HCT116 (cell line): Measurements from ENCODE around the gene STT3B. TPM values are rescaled to one million over a fixed set of nuclear protein-coding genes. Genes with fewer than 3 reads are reported as not detected.

Experiments
- ATAC-seq: fragments of 200-7000 bp; cut with Tn5 transposase; 2 replicates; pipeline ENCODE4 v1.9.1; 2020; ENCODE audit warnings: mild to moderate bottlenecking, moderate library complexity
- BruUV-seq: library from RNA; stranded (reverse); fragments of 400-500 nt; replicated peaks from 2 replicates; lab custom pipeline; 2021; lab: Mats Ljungman, UMichigan
- CTCF ChIA-PET: fragments of 300-600 bp; sonication (Branson Sonifier 250); formaldehyde crosslinking; loops from one replicate; lab custom pipeline; 2021; ENCODE audit warnings: antibody characterized with exemption; lab: Charles Lee
- POLR2A ChIA-PET: fragments of 300-600, 350-600 bp; sonication (Branson Sonifier 250); formaldehyde crosslinking; loops from one replicate; lab custom pipeline; 2021; ENCODE audit warnings: antibody characterized with exemption; lab: Charles Lee
- RAD21 ChIA-PET, 2 experiments: fragments of 300-600 bp; sonication (Branson Sonifier 250); formaldehyde crosslinking; loops; one replicate each; lab custom pipeline; 2023; ENCODE audit warnings: low total read pairs in 2 of 2; ENCODE audit not compliant: uncharacterized antibody in 2 of 2, unreplicated experiment in 2 of 2, low non-redundant PET in 1 of 2; lab: Charles Lee
- DNase-seq: peaks from one replicate; pipeline ENCODE4 v3.0.0-alpha.2; 2010; ENCODE audit warnings: low read depth, low spot score
- H2AFZ ChIP-seq: fragments of 200-600 bp; shearing (Covaris generic), sonication (generic); 2 replicates; pipeline ENCODE4 v1.6.1; 2017; ENCODE audit warnings: low read depth, mixed run types, mixed read lengths, antibody characterized with exemption, low read length; ENCODE audit not compliant: poor library complexity, severe bottlenecking
- H3K27ac ChIP-seq: 2 replicates; pipeline ENCODE4 v1.5.1; 2012; ENCODE audit warnings: low read depth, low read length
- H3K27me3 ChIP-seq: fragments of 200-600 bp; sonication (generic); 2 replicates; pipeline ENCODE4 v1.6.1; 2016; ENCODE audit warnings: mixed run types, low read length, mixed read lengths; ENCODE audit not compliant: insufficient read depth
- H3K36me3 ChIP-seq, 2 experiments: fragments of 200-500 bp in 1 of 2; fragments of 200-600 bp in 1 of 2; sonication (Bioruptor generic) in 1 of 2; sonication (generic) in 1 of 2; 2 replicates each; pipeline versions ENCODE4 v1.5.1 to v1.6.1; 2014 to 2016; ENCODE audit warnings: low read length in 2 of 2, inconsistent platforms in 1 of 2, mixed read lengths in 1 of 2, mixed run types in 1 of 2; ENCODE audit not compliant: insufficient read depth in 2 of 2, control insufficient read depth in 1 of 2
- H3K4me1 ChIP-seq, 2 experiments: fragments of 200-600 bp in 1 of 2; sonication (generic) in 1 of 2; 2 replicates each; pipeline versions ENCODE4 v1.5.1 to v1.6.1; 2012 to 2017; ENCODE audit warnings: low read length in 2 of 2, inconsistent platforms in 1 of 2, mild to moderate bottlenecking in 1 of 2, mixed read lengths in 1 of 2, mixed run types in 1 of 2, moderate library complexity in 1 of 2; ENCODE audit not compliant: insufficient read depth in 2 of 2, control insufficient read depth in 1 of 2
- H3K4me2 ChIP-seq: fragments of 200-600 bp; sonication (generic); 2 replicates; pipeline ENCODE4 v1.6.1; 2017; ENCODE audit warnings: mixed run types, low read length, mixed read lengths
- H3K4me3 ChIP-seq, 2 experiments: fragments of 200-600 bp in 1 of 2; sonication (generic) in 1 of 2; replicated peaks in 1 of 2; 2 replicates each; pipeline ENCODE4 v1.5.1; 2011 to 2016; ENCODE audit warnings: low read length in 2 of 2, control low read depth in 1 of 2, low read depth in 1 of 2, mild to moderate bottlenecking in 1 of 2, mixed read lengths in 1 of 2, mixed run types in 1 of 2
- H3K79me2 ChIP-seq: fragments of 200-600 bp; sonication (generic); 2 replicates; pipeline ENCODE4 v1.6.1; 2017; ENCODE audit warnings: mild to moderate bottlenecking, mixed run types, low read length, moderate library complexity, mixed read lengths; ENCODE audit not compliant: insufficient read depth
- H3K9ac ChIP-seq: fragments of 200-600 bp; sonication (generic); 2 replicates; pipeline ENCODE4 v1.6.1; 2016; ENCODE audit warnings: low read length, mixed read lengths
- H3K9me2 ChIP-seq: fragments of 200-600 bp; sonication (generic), shearing (Covaris generic); 2 replicates; pipeline ENCODE4 v1.6.1; 2017; ENCODE audit warnings: mixed run types, mild to moderate bottlenecking, moderate library complexity; ENCODE audit not compliant: insufficient read depth
- H3K9me3 ChIP-seq, 2 experiments: fragments of 200-500 bp in 1 of 2; fragments of 200-600 bp in 1 of 2; sonication (Bioruptor generic) in 1 of 2; sonication (generic) in 1 of 2; 2 replicates each; pipeline ENCODE4 v1.6.1; 2014 to 2017; ENCODE audit warnings: low read length in 2 of 2, mixed read lengths in 2 of 2, inconsistent platforms in 1 of 2, low read depth in 1 of 2, mild to moderate bottlenecking in 1 of 2, mixed run types in 1 of 2, moderate library complexity in 1 of 2; ENCODE audit not compliant: control insufficient read depth in 1 of 2, insufficient read depth in 1 of 2
- H4K20me1 ChIP-seq: fragments of 200-600 bp; sonication (generic), shearing (Covaris generic); 2 replicates; pipeline ENCODE4 v1.6.1; 2017; ENCODE audit warnings: mixed run types, mild to moderate bottlenecking, moderate library complexity; ENCODE audit not compliant: insufficient read depth
- ATF3 ChIP-seq: IDR thresholded peaks from 2 replicates; pipeline ENCODE4 v1.6.1; 2012
- CBX3 ChIP-seq: IDR thresholded peaks from 2 replicates; pipeline ENCODE4 v1.6.1; 2012; ENCODE audit warnings: low read depth
- CEBPB ChIP-seq: IDR thresholded peaks from 2 replicates; pipeline ENCODE4 v1.6.1; 2012; ENCODE audit warnings: low read depth
- ELF1 ChIP-seq: IDR thresholded peaks from 2 replicates; pipeline ENCODE4 v1.6.1; 2012; ENCODE audit warnings: low read depth, borderline replicate concordance
- EZH2 ChIP-seq: fragments of 200-600 bp; sonication (generic); IDR thresholded peaks from 2 replicates; pipeline ENCODE4 v1.6.1; 2017; ENCODE audit warnings: antibody characterized with exemption, mixed run types
- EZH2phosphoT487 ChIP-seq: fragments of 200-600 bp; IDR thresholded peaks from 2 replicates; pipeline ENCODE4 v1.6.1; 2018; ENCODE audit warnings: antibody characterized with exemption, borderline replicate concordance
- JUND ChIP-seq: IDR thresholded peaks from 2 replicates; pipeline ENCODE4 v1.6.1; 2012
- POLR2AphosphoS5 ChIP-seq: IDR thresholded peaks from 2 replicates; pipeline ENCODE4 v1.6.1; 2011; ENCODE audit warnings: mild to moderate bottlenecking, low read depth, low read length, moderate library complexity
- RAD21 ChIP-seq: IDR thresholded peaks from 2 replicates; pipeline ENCODE4 v1.6.1; 2012; ENCODE audit warnings: low read depth, mild to moderate bottlenecking
- SIN3A ChIP-seq: IDR thresholded peaks from 2 replicates; pipeline ENCODE4 v1.6.1; 2012; ENCODE audit warnings: low read depth
- SP1 ChIP-seq: IDR thresholded peaks from 2 replicates; pipeline ENCODE4 v1.6.1; 2012; ENCODE audit warnings: low read depth
- SRF ChIP-seq: IDR thresholded peaks from 2 replicates; pipeline ENCODE4 v1.6.1; 2012; ENCODE audit warnings: low read depth
- TCF7L2 ChIP-seq: IDR thresholded peaks from 2 replicates; pipeline ENCODE4 v1.7.0; 2011; ENCODE audit warnings: borderline replicate concordance, inconsistent platforms; ENCODE audit not compliant: insufficient read depth, insufficient read length; ENCODE audit errors: extremely low read depth
- YY1 ChIP-seq: IDR thresholded peaks from 2 replicates; pipeline ENCODE4 v1.6.1; 2011; ENCODE audit warnings: low read length, low read depth, moderate library complexity, mild to moderate bottlenecking; ENCODE audit not compliant: insufficient replicate concordance; ENCODE audit errors: extremely low read depth
- ZFX ChIP-seq: fragments of 450-650 bp; IDR thresholded peaks from 2 replicates; pipeline ENCODE4 v1.6.1; 2017
- ZNF274 ChIP-seq: fragments of 200-500 bp; sonication (Bioruptor generic); IDR thresholded peaks from 2 replicates; pipeline ENCODE4 v1.6.1; 2014; ENCODE audit warnings: mild to moderate bottlenecking, low read depth, low read length, inconsistent platforms
- intact Hi-C: fragments of 100-400 bp; cut with micrococcal nuclease; formaldehyde crosslinking; loops from 2 replicates; pipeline ENCODE4 v1.10.0; 2022
- total RNA-seq: library from RNA; stranded (reverse); gene quantifications from one replicate; pipeline ENCODE4 v1.2.1, GENCODE V29; 2021; ENCODE audit not compliant: unreplicated experiment
- TF ChIP-seq, protein P1 (sequence below): IDR thresholded peaks from 2 replicates; pipeline ENCODE4 v1.6.1; 2012

Gene STT3B
- total RNA-seq, 1 experiment from 2014 or later: 131 TPM

GRCh38 chr3:31652296-31652695, 119.6 kb downstream of the STT3B start:
- Histone ChIP-seq H4K20me1 (no peaks in the 10 kb centered on the region), H3K9me3 (peaks cover 0 to 21% of the 10 kb centered on the region in 2 experiments; a peak in 1 of 4 replicates), H3K4me3 (no peak overlapping the region), H3K9ac (no peak overlapping the region), H3K4me1 (no peaks in the 10 kb centered on the region), H3K27ac (no peak overlapping the region), H3K4me2 (no peak overlapping the region), H3K9me2 (no peaks in the 10 kb centered on the region), H3K36me3 (peaks cover 3 to 18% of the 10 kb centered on the region in 2 experiments; a peak in 2 of 4 replicates), H2AFZ (no peak overlapping the region), H3K79me2 (no peaks in the 10 kb centered on the region), H3K27me3 (no peaks in the 10 kb centered on the region)
- ChIA-PET RAD21 (no interaction called here), POLR2A (no interaction called here), CTCF (no interaction called here)
- ATAC-seq (no peak), DNase-seq (no peak)
- no TSS peak for BruUV-seq
- no peak for TF ChIP-seq ATF3
- no peak for TF ChIP-seq ZFX
- TF ChIP-seq JUND: no peak
- TF ChIP-seq CBX3: no peak
- TF ChIP-seq SIN3A: no peak
- no peak for TF ChIP-seq TCF7L2
- TF ChIP-seq EZH2: no peak
- TF ChIP-seq ELF1: no peak
- TF ChIP-seq ZNF274: no peak
- no peak for TF ChIP-seq EZH2phosphoT487
- no peak for TF ChIP-seq CEBPB
- no peak for TF ChIP-seq YY1
- intact Hi-C loops: no loop called here

- BruUV-seq: no TSS peak
- Histone ChIP-seq H3K27ac (no peak overlapping the region), H3K4me3 (no peak overlapping the region), H3K9me3 (peaks cover 0 to 17% of the 10 kb centered on the region in 2 experiments; a peak in 1 of 4 replicates), H3K36me3 (peaks cover 0 to 6% of the 10 kb centered on the region in 2 experiments; a peak in 1 of 4 replicates), H3K9ac (no peak overlapping the region), H3K79me2 (no peaks in the 10 kb centered on the region), H3K4me1 (no peaks in the 10 kb centered on the region), H3K27me3 (no peaks in the 10 kb centered on the region), H2AFZ (no peak overlapping the region), H3K4me2 (no peak overlapping the region), H4K20me1 (no peaks in the 10 kb centered on the region), H3K9me2 (no peaks in the 10 kb centered on the region)
- TF ChIP-seq RAD21 (no peak), JUND (no peak), SIN3A (no peak), SRF (no peak), SP1 (no peak), CBX3 (no peak), ATF3 (no peak), ZFX (no peak), YY1 (no peak), POLR2AphosphoS5 (no peak), EZH2phosphoT487 (no peak)
- TF ChIP-seq, protein P1, sequence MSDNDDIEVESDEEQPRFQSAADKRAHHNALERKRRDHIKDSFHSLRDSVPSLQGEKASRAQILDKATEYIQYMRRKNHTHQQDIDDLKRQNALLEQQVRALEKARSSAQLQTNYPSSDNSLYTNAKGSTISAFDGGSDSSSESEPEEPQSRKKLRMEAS: no peak
- DNase-seq (no peak), ATAC-seq (no peak)
- ChIA-PET RAD21 (no interaction called here), POLR2A (no interaction called here), CTCF (no interaction called here)
- intact Hi-C loops: no loop called here
These were observed 120.7 kb downstream of the STT3B start for GRCh38 chr3:31653464-31653863.
